HTERT RPE-1 (cell line): Measurements from ENCODE around the gene TXNRD2.

Experiments used
- in situ Hi-C: fragments of 300-500 bp; cut with MboI; formaldehyde crosslinking; loops from 4 replicates; pipeline ENCODE4 v1.14.3; 2020; ENCODE audit warnings: low sequenced_read_pairs

The TXNRD2 gene

DNA sequence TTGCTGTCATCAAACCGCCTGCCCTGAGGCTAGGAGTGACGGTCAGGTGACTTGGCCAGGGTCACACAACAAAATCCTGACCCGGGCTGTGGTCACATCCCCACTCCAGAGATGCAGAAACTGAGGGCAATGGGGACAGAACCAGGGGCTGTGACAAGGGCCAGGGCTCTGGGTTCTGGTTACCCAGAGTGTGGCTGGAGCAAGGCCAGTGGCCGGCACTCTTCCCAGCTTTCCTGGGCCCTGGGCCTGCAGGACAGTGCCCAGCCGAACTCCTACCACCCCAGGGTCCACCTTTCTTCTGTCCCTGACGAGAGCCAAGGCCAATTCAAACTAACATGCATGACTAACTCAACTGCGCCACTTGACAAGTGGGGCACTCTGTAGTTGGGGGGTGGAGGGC is 39.1 kb upstream of the TXNRD2 start:
- in situ Hi-C loops = no loop called here

DNA sequence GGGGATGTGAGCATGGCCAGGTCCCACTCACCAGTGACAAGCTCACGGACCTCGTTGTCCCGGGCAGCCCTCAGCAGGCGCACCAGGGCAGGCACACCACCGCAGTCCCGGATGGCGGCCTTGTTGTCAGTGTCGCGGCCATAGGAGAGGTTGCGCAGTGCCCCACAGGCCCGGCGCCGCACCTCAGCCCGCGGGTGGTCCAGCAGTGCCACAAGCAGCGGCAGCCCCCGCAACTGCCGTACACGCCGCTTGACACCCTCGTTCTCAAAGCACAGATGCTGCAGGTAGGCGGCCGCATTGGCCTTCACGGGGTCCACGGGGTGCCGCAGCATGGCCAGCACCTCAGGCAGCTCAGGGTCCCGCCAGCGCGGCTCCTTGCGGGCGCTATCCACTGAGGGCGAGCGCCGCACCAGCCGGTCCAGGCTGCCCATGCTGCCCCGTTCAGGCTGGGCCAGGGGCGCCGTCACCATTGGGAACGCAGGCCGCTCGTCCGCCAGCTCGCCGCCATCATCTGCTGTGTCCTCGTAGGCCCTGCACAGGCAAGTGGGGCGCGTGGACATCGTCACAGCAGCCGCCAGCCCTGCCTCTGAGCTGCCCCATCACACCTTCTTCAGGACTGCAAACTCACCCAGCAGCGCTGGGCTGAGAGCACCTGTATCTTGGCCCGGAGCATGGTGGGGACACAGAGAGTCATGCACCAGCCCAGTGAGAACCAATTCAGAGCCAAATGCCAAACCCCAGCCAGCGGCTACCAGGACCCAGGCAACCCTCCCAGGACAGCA is 38.3 kb upstream of the TXNRD2 start:
- in situ Hi-C loops = no loop called here

DNA sequence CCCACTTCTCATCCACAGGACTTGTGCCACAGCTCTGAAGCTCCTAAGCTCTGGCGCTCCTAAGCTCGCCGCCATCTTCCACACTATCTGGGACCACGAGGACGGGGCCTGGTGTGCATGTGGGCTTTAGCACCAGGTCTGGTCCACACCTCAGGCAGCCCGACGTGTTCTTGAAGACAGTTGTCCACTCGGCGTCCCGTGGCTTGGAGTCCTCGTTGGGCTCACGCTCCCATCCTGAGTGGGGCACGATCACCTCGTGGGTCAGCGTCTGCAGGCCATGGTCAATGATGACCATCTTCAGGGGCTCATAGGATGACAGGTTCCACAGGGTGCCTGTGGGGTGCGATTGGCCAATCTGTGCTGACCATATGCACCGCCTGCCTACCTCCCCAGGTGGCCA is 37.1 kb upstream of the TXNRD2 start:
- in situ Hi-C loops = no loop called here

GRCh38 chr22:19977296-19978243 is 36.0 kb upstream of the TXNRD2 start:
- in situ Hi-C loops = no loop called here

GRCh38 chr22:19976671-19977070 is 35.1 kb upstream of the TXNRD2 start:
- in situ Hi-C loops = no loop called here

DNA sequence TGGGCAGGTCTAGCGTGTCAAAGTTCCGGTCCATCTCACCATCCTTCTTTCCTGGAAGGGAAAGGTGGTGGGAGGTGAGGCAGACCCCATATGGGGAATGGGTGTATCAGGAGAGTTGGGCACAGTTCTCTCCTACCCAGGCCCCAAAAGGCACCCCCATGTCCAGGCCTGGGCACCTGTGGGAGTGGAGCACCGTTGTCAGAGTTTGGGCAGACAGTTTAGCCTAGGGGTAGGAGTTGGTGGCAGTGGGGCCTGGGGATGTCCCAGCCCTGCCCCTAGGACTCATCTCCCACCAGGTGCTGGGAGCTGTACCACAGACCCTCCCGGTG is 34.1 kb upstream of the TXNRD2 start:
- in situ Hi-C loops = no loop called here

GRCh38 chr22:19974935-19975706 is 33.5 kb upstream of the TXNRD2 start:
- in situ Hi-C loops = no loop called here

- in situ Hi-C loops = no loop called here
These were observed 32.7 kb upstream of the TXNRD2 start for GRCh38 chr22:19974268-19974861.

DNA sequence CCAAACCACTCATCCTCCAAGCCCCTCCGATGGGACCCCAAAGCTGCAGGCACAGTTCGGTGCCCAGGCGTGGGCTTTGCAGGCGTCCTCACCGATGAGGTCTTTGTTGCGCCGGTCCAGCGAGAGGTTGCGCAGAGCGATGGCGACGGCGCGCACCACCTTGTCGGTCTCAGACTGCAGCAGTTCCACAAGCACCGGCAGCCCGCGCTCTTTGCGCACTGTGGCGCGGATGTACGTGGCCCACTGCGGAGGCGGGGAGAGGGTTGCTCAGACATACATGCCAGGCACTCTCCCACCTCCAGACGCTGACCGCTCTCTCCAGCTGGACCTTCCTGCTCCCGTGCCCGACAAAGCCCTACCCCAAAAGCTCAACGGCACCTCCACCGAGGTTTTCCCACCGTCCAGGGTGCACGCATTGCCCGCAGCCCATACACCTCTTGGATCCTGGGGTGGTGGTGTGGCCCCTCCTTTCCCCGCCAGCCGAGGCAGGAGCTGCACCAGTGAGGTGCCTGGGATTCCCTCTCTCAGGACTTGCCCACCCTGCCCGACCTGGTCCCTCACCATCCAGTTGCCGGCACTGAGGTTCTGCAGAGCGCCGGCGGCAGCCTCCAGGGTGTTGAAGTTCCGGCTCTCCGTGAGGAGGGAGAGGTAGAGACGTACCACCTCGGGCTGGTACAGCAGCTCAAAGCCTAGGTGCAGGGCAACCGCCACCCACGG is 32.1 kb upstream of the TXNRD2 start:
- in situ Hi-C loops = no loop called here

GRCh38 chr22:19972652-19973550 is 31.3 kb upstream of the TXNRD2 start:
- in situ Hi-C loops = no loop called here

- in situ Hi-C loops = no loop called here
These were observed 30.6 kb upstream of the TXNRD2 start for GRCh38 chr22:19972251-19972650.

GRCh38 chr22:19971276-19972124 is 29.9 kb upstream of the TXNRD2 start:
- in situ Hi-C loops = no loop called here

DNA sequence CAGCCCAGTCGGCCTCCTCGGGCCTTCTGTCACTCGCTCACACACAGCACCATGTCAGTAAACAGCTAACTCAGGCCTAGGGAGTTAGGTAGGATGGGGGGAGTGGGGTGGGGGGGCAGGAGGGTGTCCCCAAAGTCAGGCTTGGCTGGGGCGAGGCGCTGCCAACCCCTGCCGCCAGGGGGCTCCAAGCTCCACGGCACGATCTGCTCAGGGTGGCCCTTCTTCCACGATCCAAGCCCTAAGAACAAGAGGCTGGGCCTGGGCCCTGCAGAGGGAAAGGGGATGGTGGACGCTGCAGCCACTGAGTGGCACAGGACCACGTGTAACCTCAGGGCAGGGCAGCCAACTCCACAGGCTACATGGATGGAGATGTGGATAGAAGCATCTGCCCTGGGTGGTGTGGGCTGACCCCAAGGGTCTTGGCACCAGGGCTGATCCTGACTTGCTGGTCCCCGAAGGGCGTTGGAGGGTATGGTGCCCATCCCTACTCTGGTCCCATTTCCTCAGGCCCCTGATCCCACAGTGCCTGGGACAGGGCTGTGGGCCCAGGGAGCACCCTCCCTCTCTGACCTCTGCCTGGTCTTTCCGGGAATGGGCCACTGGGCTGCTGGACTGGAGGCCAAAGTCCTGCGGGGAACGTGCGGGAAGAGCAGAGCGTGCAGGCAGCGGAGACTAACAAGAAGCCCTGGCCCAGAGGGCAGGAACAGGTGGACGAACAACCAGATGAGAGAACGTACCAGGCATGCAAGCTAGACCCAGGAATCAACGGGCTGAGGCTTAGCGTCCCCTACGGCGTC is 29.1 kb upstream of the TXNRD2 start:
- in situ Hi-C loops = no loop called here

- in situ Hi-C loops = no loop called here
These were observed 28.4 kb upstream of the TXNRD2 start for GRCh38 chr22:19970031-19970478.

GRCh38 chr22:19969141-19969928 is 27.7 kb upstream of the TXNRD2 start:
- in situ Hi-C loops = no loop called here

GRCh38 chr22:19968450-19968891 is 26.9 kb upstream of the TXNRD2 start:
- in situ Hi-C loops = no loop called here
